K562 (cell line): ENCODE measurements around the gene CD84. TPM values are rescaled to one million over a fixed set of nuclear protein-coding genes. Genes with fewer than 3 reads are reported as not detected.

Source experiments
- ARID1B ChIP-seq: fragments of 450-650 bp; IDR thresholded peaks from 2 replicates; pipeline ENCODE4 v1.6.1; 2016; ENCODE audit warnings: antibody characterized with exemption, mild to moderate bottlenecking, inconsistent platforms
- BACH1 ChIP-seq: fragments of 200-800 bp; sonication (Bioruptor generic); IDR thresholded peaks from 2 replicates; pipeline ENCODE4 v1.6.1; 2016; ENCODE audit warnings: missing genetic modification characterization, missing compliant biosample characterization
- FOXJ2 ChIP-seq: fragments of 200-800 bp; sonication (Bioruptor generic); IDR thresholded peaks from 2 replicates; pipeline ENCODE4 v1.6.1; 2016; ENCODE audit warnings: missing genetic modification characterization, missing compliant biosample characterization
- MAZ ChIP-seq, 2 experiments: fragments of 450-650 bp in 1 of 2; sonication (generic) in 1 of 2; formaldehyde crosslinking; IDR thresholded peaks in 1 of 2; conservative IDR thresholded peaks in 1 of 2; 2 replicates each; pipeline versions ENCODE4 v1.4.0 to v1.5.0; 2020; ENCODE audit warnings: mild to moderate bottlenecking in 1 of 2, missing genetic modification reagents in 1 of 2
- NFE2 ChIP-seq: IDR thresholded peaks from 2 replicates; pipeline ENCODE4 v1.6.1; 2014; ENCODE audit warnings: antibody characterized with exemption, low read depth
- NFE2L1 ChIP-seq: fragments of 450-650 bp; IDR thresholded peaks from 2 replicates; pipeline ENCODE4 v1.6.1; 2016; ENCODE audit warnings: missing genetic modification characterization, low read depth, mild to moderate bottlenecking, missing compliant biosample characterization, moderate library complexity, borderline replicate concordance
- SOX6 ChIP-seq: fragments of 450-650 bp; IDR thresholded peaks from 2 replicates; pipeline ENCODE4 v1.6.1; 2014; ENCODE audit warnings: mild to moderate bottlenecking
- ZBTB17 ChIP-seq: fragments of 450-650 bp; formaldehyde crosslinking; IDR thresholded peaks from 2 replicates; pipeline ENCODE4 v1.4.0; 2020; ENCODE audit warnings: mild to moderate bottlenecking
- polyA plus RNA-seq, 8 experiments: library from polyadenylated mRNA; depleted of rRNA in 4 of 8; stranded (reverse) in 5 of 8; unstranded in 3 of 8; fragments of >200 nt; fragmentation: Nextera tagmentation in 2 of 8; fragmentation: Illumina TruSeq in 1 of 8; extraction: Ambion mirVana in 2 of 8; extraction: Trizol in 1 of 8; gene quantifications; 2 replicates each; pipeline versions ENCODE4 v1.2.1 to v1.2.3, GENCODE V29; 2011 to 2014; ENCODE audit warnings: inconsistent platforms in 1 of 8, missing spikeins in 1 of 8
- total RNA-seq, 7 experiments: library from RNA; depleted of rRNA in 6 of 7; stranded (reverse); fragments of >200 nt in 6 of 7; fragmentation: Illumina TruSeq in 2 of 7; extraction: Trizol in 2 of 7; gene quantifications; 2 replicates each; pipeline versions ENCODE4 v1.2.1 to v1.2.3, GENCODE V29; 2011 to 2021; ENCODE audit warnings: low replicate concordance in 1 of 7
- TF ChIP-seq, protein P1 (sequence below): fragments of 200-800 bp; sonication (Bioruptor generic); IDR thresholded peaks from 2 replicates; pipeline ENCODE4 v1.6.1; 2017; ENCODE audit warnings: missing genetic modification characterization, missing compliant biosample characterization
- TF ChIP-seq, protein P2 (sequence below): fragments of 450-650 bp; IDR thresholded peaks from 2 replicates; pipeline ENCODE4 v1.6.1; 2016

CD84 gene
- total and polyA plus RNA-seq, 9 of the 15 experiments (the other 6 are each of a cell fraction or from before 2014, with no cell fraction given): 0.82 to 6.8 (median 2.0) TPM

DNA sequence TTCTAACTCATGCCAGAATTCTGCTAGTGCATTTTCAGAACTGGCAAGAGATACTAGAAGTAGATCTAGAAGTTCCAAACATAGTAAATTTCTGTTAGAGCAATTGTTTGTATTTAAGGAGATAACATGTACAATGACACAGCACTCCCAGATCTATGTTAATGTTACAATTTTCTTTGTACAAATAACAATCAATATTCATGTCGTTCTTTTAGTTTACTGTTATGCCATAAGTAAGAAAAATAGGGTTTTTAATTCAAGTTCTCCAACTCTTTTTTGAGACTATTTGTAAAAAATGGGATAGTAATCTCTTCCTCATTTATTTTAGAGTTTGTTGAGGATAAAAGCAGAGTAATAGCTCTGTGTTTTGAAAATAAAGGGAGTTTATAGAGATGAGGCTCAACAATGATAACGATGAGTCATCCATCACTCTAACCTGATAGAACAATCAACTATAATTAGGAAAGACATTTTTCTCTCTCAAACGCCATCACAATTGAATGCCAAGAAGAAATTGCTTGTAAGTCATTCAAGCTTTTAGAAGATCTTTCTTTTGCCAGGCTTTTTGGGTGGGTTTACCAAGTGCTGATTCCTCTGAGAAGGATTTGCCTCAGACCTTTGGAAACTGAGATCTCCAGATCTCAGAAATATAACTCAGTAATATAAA lies 638 bp downstream of the CD84 start (continued):
- TF ChIP-seq ZBTB17 (CRISPR knock-in tag) (no peak), BACH1 (peak; percentile 70), NFE2 (peak; percentile 61), ARID1B (peak; percentile 59), MAZ (CRISPR knock-in tag; conservative IDR thresholded peaks at IDR 0.05 in 1 of 2, IDR thresholded peaks at IDR 0.05 in 1 of 2) (peak in 1 of 2 experiments; percentile 28; a peak in 1 of 4 replicates), NFE2L1 (tag) (peak; percentile 87), FOXJ2 (peak; percentile 37; the same call in 1 of the 2 replicates), SOX6 (peak; percentile 59)
- TF ChIP-seq, protein P1, sequence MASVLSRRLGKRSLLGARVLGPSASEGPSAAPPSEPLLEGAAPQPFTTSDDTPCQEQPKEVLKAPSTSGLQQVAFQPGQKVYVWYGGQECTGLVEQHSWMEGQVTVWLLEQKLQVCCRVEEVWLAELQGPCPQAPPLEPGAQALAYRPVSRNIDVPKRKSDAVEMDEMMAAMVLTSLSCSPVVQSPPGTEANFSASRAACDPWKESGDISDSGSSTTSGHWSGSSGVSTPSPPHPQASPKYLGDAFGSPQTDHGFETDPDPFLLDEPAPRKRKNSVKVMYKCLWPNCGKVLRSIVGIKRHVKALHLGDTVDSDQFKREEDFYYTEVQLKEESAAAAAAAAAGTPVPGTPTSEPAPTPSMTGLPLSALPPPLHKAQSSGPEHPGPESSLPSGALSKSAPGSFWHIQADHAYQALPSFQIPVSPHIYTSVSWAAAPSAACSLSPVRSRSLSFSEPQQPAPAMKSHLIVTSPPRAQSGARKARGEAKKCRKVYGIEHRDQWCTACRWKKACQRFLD (CRISPR knock-in tag): peak; percentile 55
- TF ChIP-seq, protein P2, sequence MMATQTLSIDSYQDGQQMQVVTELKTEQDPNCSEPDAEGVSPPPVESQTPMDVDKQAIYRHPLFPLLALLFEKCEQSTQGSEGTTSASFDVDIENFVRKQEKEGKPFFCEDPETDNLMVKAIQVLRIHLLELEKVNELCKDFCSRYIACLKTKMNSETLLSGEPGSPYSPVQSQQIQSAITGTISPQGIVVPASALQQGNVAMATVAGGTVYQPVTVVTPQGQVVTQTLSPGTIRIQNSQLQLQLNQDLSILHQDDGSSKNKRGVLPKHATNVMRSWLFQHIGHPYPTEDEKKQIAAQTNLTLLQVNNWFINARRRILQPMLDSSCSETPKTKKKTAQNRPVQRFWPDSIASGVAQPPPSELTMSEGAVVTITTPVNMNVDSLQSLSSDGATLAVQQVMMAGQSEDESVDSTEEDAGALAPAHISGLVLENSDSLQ: peak; percentile 44
